ENCODE results near the gene CTIF.
"Not testable (repeated sequence)": the region's sequence is repeated elsewhere in the genome, so short reads cannot be mapped to it uniquely, and the experiment has no call there.

- not testable (repeated sequence) for TF ChIP-seq CTCF (IDR thresholded peaks at IDR 0.05; ENCODE audit: poor library complexity); EZH2 (IDR thresholded peaks at IDR 0.05; ENCODE audit: borderline replicate concordance)
These were observed 178.4 kb downstream of the CTIF start for GRCh38 chr18:48717227-48717626.

Measured in hepatocyte (in vitro differentiated cells).